HUDEP-2 (cell line): Measurements from ENCODE around the gene SMG9.

Source experiments
- DNase-seq, 76 experiments: peaks; one replicate each; lab custom pipeline; 2025; ENCODE audit not compliant: unreplicated experiment in 76 of 76; lab: John Stamatoyannopoulos, UW

Gene SMG9, protein sequence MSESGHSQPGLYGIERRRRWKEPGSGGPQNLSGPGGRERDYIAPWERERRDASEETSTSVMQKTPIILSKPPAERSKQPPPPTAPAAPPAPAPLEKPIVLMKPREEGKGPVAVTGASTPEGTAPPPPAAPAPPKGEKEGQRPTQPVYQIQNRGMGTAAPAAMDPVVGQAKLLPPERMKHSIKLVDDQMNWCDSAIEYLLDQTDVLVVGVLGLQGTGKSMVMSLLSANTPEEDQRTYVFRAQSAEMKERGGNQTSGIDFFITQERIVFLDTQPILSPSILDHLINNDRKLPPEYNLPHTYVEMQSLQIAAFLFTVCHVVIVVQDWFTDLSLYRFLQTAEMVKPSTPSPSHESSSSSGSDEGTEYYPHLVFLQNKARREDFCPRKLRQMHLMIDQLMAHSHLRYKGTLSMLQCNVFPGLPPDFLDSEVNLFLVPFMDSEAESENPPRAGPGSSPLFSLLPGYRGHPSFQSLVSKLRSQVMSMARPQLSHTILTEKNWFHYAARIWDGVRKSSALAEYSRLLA

DNA sequence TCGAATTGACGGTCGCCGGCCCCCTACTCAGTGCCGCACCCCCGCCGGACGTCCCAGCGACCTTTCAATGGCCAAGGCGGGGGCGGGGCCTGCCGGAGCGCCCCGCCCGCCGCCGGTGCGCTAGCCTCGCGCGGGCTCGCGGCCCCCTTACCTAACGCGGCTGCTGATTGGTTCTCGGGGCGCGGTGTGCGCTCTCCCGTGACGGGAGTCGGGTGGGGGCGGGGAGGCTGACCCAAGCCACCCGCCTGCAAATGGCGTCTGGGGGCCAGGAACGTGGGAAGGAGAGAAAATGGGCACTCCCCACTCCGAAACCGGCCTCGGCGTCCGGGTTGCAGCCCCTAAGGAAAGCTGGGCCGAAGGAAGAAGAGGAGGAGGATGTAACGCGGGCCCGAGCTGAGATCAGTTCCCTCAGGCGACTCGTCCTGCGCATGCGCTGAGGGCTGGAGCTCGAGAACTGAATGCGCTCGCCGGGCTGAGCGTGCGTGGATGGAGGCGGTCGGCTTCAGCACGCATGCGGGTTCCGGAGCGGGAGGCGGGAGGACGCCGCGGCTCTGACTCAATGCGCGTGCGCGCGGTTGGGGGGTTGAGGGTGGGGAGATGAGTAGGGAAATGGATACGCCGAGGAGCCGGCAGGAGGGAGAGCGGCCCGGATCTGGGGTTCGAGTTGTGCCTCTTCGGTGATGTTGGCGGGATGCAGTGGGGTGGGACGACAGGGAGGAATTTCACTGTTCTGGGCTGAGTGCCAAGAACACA, at the start of gene SMG9:
TSS of gene SMG9 (minus strand) at position 460 of the 753 bp plus-strand sequence. CDS start 4,221 bp downstream, outside the sequence.
- peak in 75 of 76 experiments; percentile 82 to 100 (median 97) for DNase-seq

GRCh38 chr19:43804432-43804831, 49.7 kb upstream of the SMG9 start:
- DNase-seq = no peak

- no peak for DNase-seq
Measured at GRCh38 chr19:43802216-43802951, 47.6 kb upstream of the SMG9 start, which contains the start of gene LYPD5. Gene LYPD5, minus strand, starts transcription at chr19:43802447. Its CDS starts 67 bp downstream, at chr19:43802380.

- no peak for DNase-seq
Measured at GRCh38 chr19:43799502-43800142, 44.9 kb upstream of the SMG9 start.

GRCh38 chr19:43798546-43799409, 44.0 kb upstream of the SMG9 start:
- DNase-seq = peak in 4 of 76 experiments; percentile 9 to 36 (median 19)

DNA sequence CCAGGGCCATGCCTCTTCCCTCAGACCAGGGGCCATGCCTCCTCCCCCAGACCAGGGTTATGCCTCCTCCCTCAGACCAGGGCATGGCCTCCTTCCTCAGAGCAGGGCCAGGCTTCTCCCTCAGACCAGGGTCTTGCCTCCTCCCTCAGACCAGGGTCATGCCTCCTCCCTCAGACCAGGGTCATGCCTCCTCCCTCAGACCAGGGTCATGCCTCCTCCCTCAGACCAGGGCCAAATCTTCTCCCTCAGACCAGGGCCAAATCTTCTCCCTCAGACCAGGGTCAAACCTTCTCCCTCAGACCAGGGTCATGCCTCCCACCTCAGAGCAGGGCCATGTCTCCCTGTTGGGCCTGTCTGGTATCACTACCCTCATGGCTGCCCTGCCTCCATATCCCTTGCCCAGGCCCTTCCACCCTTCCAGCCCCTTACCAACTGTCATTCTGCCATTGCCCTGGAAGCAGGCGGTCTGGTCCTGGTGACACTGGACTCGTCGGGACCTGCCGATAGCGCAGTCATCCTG, 43.3 kb upstream of the SMG9 start:
- no peak for DNase-seq

DNA sequence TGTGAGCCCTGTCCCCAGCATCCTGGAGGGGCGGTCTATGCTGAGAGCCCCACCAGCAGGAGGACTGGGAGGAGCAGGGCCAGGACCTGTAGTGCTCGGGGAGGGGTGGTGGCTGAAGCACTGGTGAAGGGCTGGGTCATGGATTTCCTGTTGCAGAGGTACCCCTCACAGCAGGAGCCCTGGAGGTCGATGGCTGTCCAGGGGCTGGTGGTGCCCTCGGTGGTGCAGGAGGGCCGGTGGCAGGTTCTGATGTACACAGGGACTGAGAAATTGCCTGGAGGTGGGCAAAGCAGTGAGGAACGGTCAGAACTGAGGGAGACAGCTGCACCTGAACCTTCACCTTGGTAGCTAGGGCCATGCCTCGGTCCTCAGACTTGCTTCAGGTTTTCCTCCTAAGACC, 42.8 kb upstream of the SMG9 start:
- no peak for DNase-seq

DNA sequence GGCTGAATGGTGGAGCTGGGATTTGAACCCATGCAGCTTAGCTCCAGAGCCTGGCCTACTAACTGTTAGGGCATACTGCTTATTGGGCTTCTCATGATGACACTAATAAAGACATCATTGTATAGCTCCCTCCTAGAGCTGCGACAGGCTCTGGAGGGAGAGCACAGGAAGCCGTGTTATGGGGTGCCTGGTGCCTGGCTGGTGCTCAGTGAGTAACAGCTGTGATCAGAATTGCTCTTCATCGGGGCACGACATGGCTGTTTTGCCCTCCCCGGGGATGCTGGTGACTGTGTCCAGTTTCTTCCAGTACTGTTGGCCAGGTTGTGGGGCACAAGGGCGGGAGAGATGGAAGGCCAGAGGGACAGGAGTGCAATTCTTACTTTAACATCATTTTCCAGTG, 42.4 kb upstream of the SMG9 start:
- no peak for DNase-seq

- DNase-seq = no peak
Measured at GRCh38 chr19:43790587-43790986, 35.8 kb upstream of the SMG9 start.

DNA sequence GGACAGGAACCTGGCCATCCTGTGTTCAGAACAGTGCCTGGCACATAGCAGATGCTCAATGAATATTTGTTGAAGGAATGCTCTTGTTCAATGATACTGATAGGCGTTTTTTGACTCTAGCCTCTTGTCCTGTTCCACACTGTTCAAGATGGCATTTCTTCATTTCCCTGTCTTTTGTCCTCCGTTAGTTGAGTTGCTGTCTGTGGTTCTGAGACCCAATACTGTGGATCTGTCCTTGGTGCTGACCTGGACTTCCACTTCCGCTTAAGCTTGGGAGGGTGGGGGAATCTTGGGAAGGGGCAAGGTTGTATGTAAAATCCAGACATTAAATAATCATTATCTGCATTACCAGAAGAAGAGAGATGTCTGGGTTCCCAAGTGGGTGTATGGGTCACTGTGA, 34.3 kb upstream of the SMG9 start:
- DNase-seq = peak in 24 of 76 experiments; percentile 12 to 56 (median 28)

- DNase-seq = no peak
Measured at GRCh38 chr19:43786665-43787064, 31.9 kb upstream of the SMG9 start.

DNA sequence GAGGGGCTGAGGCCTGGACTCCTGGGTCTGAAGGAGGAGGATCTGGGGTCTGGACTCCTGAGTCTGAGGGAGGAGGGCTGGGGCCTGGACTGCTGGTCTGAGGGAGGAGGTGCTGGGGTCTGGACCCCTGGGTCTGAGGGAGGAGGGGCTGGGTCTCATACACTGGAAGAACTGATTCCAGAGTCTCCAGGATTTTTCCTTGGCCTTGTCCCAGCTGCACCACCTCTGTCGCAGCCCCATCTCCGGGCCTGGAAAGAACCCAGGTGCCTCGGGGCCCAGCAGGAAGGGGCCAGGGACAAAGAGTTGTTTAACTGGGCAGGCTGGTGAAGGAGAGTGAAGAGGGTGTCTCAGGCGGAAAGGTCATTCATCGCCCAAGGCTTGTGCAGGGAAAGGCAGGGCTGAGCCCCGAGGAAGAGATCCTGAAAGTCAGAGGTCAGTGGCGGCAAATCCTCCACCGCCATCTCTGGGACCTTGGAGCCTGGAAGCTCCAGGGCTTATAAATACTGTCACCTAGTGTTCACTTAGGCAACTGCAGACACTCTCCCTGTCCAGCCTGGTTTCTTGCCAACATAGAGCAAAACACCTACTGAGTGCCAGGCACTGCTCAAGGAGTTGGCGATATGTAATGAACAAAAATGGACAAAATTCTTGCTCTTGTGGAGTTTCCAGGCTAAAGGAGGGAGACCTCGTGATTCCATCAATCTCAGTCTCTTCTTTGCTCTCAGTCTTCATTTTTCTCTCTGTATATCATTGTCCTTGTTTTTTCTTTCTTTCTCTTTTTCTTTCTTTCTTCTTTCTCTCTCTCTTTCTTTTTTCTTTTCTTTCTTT, 30.4 kb upstream of the SMG9 start:
- DNase-seq = peak in 63 of 76 experiments; percentile 18 to 88 (median 60)

DNA sequence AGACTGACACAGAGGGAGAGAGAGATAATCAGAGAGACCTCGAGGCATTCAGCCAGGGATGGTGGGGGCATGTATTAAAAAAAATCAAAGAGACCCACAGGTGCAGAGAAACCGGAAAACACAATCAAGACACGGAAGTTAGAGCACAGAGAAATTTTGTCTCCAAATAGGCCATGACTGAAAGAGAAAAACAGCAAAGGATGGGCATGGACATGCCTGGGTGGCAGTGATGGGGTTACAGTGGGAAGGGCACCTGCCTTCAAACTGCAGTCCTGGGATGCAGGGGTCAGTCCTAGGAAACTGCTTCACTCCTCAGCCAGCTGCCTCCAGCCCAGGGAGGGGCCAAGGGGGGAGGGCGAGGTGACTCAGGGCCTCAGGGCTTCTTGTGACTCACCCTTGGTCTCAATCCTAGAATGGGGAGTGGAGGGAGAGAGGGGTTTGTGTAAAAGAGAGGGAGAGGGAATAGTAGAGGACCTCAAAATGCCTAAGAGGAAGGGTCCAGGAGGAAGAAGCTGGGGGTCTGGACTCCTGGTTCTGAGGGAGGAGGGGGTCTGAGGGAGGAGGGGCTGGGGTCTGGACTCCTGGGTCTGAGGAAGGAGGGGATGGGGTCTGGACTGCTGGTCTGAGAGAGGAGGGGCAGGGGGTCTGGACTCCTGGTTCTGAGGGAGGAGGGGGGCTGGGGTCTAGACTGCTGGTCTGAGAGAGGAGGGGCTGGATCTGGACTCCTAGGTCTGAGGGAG, 29.6 kb upstream of the SMG9 start:
- DNase-seq = peak in 55 of 76 experiments; percentile 12 to 70 (median 48)

GRCh38 chr19:43783636-43784035, 28.9 kb upstream of the SMG9 start:
- no peak for DNase-seq

- peak in 65 of 76 experiments; percentile 5 to 84 (median 56) for DNase-seq
Measured at GRCh38 chr19:43782689-43783231, 28.0 kb upstream of the SMG9 start.

DNA sequence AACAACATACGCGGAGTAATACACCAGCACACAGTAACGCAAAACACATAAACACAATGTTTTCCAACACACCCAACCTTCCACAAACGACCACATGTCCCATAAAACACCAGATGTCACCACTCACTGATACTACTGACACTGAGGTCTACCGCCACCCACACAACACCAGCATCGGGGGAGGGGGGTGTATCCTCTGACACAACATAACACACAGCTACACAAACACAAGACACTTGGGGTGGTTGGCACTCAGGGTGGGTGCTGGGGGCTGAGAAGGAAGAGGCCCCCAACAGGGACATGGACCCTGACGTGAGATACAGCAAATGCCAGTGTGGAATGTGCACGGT, 27.5 kb upstream of the SMG9 start:
- no peak for DNase-seq

DNA sequence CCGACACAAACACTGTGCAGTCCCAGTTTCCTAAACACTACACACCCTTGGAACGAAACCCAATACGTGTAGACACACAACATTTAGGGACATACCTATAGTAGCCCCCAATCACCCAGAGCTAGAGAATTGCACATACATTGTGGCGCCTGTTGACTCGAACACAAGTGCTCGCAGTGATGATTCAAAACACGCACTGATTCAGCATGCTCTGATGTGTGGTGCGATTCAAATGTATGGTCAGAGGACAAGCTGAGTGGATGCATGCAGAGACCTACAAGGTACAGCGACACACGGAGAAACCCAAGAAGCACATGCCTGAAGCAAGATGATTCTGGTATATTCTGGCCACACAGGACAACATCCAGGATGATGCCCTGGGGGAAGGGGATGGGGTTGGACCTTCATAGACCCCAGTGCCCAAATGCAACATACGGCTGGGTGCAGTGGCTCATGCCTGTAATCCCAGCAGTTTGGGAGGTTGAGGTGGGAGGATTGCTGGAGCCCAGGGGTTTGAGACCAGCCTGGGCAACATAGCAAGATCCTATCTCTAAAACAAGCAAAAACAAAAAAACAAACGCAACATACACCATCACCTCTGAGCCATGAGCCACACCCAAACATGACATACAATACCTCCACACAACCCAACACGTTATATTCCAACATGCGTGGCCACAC, 27.0 kb upstream of the SMG9 start:
- DNase-seq = no peak
